ENCODE measurements around the gene BIRC6. TPM values are rescaled to one million over a fixed set of nuclear protein-coding genes. Genes with fewer than 3 reads are reported as not detected.

The BIRC6 gene
- total and polyA plus RNA-seq, 2 of the 4 experiments (the other 2 are of a cell fraction): 26.5 to 316 TPM

GRCh38 chr2:32356681-32357317 is at the start of gene BIRC6 (continued):
- TF ChIP-seq, protein P1, sequence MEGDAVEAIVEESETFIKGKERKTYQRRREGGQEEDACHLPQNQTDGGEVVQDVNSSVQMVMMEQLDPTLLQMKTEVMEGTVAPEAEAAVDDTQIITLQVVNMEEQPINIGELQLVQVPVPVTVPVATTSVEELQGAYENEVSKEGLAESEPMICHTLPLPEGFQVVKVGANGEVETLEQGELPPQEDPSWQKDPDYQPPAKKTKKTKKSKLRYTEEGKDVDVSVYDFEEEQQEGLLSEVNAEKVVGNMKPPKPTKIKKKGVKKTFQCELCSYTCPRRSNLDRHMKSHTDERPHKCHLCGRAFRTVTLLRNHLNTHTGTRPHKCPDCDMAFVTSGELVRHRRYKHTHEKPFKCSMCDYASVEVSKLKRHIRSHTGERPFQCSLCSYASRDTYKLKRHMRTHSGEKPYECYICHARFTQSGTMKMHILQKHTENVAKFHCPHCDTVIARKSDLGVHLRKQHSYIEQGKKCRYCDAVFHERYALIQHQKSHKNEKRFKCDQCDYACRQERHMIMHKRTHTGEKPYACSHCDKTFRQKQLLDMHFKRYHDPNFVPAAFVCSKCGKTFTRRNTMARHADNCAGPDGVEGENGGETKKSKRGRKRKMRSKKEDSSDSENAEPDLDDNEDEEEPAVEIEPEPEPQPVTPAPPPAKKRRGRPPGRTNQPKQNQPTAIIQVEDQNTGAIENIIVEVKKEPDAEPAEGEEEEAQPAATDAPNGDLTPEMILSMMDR (conservative IDR thresholded peaks at IDR 0.05; ENCODE audit: low read depth, low read length): no peak
- TF ChIP-seq, protein P2, sequence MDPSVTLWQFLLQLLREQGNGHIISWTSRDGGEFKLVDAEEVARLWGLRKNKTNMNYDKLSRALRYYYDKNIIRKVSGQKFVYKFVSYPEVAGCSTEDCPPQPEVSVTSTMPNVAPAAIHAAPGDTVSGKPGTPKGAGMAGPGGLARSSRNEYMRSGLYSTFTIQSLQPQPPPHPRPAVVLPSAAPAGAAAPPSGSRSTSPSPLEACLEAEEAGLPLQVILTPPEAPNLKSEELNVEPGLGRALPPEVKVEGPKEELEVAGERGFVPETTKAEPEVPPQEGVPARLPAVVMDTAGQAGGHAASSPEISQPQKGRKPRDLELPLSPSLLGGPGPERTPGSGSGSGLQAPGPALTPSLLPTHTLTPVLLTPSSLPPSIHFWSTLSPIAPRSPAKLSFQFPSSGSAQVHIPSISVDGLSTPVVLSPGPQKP (IDR thresholded peaks at IDR 0.05; ENCODE audit: borderline replicate concordance, low read depth, low read length): 0 out of 2 replicates have a peak, but pooled peaks have one; percentile 8
- TF ChIP-seq POLR2A (IDR thresholded peaks at IDR 0.05; ENCODE audit: low read depth, low read length) (peak; percentile 93), CEBPB (IDR thresholded peaks at IDR 0.05; ENCODE audit: low read depth, low read length) (no peak), BHLHE40 (IDR thresholded peaks at IDR 0.05; ENCODE audit: low read depth, low read length) (peak; percentile 86)
